Left renal cortex interstitium (tissue), 4 donors: Measurements from ENCODE around the gene KRTAP5-3. TPM values are rescaled to one million over a fixed set of nuclear protein-coding genes. Genes with fewer than 3 reads are reported as not detected.
"Not testable (repeated sequence)": the region's sequence is repeated elsewhere in the genome, so short reads cannot be mapped to it uniquely, and the experiment has no call there.

Experiments used
- DNase-seq, 4 donors: peaks; one replicate each; pipeline ENCODE4 v3.0.0-alpha.2; 2013; ENCODE audit warnings: low read depth in 4 of 4, low spot score in 2 of 4, missing footprints in 1 of 4
- polyA plus RNA-seq, 4 donors: library from polyadenylated mRNA; unstranded; fragments of 120-200 nt; gene quantifications; one replicate each; pipeline ENCODE4 v1.2.1, GENCODE V29; 2013; ENCODE audit not compliant: insufficient read length in 4 of 4

Gene KRTAP5-3, protein sequence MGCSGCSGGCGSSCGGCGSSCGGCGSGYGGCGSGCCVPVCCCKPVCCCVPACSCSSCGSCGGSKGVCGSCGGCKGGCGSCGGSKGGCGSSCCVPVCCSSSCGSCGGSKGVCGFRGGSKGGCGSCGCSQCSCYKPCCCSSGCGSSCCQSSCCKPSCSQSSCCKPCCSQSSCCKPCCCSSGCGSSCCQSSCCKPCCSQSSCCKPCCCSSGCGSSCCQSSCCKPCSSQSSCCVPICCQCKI
- polyA plus RNA-seq = not detected

- DNase-seq = no peak
These were observed at the start of gene KRTAP5-3 for GRCh38 chr11:1608363-1608762. Gene KRTAP5-3 (minus strand): TSS chr11:1608463. CDS start chr11:1608385, 78 bp downstream.

GRCh38 chr11:1656670-1657069 is 48.4 kb upstream of the KRTAP5-3 start:
- DNase-seq = no peak

- DNase-seq = no peak
These were observed 47.8 kb upstream of the KRTAP5-3 start for GRCh38 chr11:1656061-1656441.

DNA sequence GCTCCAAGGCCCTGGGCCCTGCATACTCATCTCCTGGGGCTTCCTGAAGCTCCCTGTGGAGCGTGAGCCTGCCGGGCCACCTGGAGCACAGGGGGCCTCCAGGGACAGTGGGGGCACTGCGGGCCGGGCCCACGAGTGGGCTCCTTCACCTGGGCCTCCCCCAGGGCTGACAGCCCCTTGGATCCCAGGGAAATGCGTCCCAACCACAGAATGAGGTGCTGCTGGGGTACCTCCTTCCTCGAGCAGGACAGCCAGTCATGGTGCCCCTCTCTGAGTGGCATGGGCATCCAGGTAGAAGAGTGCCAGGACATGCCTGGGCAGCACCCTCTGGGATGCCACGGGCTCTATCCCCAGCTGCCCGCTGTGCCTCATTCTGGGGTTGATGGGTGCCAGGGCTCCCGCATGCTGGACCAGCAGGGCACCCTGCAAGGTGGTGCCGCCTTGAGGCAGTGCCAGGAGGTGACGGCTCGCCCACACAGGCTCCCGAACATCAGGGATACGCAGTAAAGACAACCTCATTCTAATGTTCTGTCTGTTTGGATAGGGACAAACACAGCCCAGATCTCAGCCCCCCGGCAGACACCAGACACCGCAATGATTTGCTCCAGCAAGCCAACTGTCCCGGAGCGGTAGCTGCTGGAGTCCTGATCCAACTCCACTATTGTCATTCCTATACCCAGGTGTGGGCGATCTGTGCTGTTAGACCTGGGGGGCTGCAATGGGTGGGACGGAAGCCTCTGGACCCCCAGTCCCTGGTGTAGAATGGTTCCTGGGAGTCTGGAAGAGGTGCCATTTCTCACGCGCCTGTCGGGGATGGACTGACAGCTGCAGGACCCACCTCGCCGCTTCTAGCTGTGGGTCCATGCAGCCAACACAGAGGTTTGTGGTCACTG is 47.2 kb upstream of the KRTAP5-3 start:
- no peak for DNase-seq

DNA sequence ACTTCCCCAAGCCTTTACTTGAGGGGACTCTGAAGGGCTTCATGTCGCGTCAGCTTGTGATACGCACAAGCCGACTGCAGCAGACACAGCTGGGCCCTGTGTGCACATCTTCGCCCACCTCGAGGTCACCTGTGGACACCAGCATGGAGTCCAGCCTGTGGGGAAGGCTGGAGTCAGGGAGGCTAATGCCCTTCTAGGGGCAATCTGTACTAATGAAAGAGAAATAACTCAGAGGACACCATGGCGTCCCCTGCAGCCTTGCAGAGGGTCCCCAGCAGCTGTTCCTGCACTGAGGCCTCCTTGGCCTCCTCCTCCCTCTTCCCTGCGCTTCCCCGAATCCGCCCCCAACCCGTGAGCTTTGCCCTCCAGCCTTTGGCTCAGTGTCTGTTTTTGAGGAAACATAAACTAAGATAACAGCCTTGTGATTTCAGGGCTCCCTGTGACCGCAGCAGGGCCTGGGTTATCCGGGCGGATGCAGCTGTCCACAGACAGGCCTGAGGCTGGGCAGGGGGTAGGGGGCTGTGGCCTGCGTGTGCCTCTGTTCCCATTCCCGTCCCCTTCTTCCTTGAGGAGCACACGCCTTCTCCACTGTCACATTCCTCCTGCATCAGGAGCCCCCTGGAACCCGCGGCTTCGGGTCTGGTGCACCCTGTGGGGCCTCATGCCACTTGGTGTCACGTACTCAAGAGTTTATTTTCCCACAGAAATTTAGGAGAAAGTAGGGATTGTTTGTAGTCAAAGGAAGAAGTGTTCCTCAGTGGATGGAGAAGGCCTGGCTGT is 46.3 kb upstream of the KRTAP5-3 start:
- no peak for DNase-seq

- no peak for DNase-seq
These were observed 45.5 kb upstream of the KRTAP5-3 start for GRCh38 chr11:1653541-1654387.

DNA sequence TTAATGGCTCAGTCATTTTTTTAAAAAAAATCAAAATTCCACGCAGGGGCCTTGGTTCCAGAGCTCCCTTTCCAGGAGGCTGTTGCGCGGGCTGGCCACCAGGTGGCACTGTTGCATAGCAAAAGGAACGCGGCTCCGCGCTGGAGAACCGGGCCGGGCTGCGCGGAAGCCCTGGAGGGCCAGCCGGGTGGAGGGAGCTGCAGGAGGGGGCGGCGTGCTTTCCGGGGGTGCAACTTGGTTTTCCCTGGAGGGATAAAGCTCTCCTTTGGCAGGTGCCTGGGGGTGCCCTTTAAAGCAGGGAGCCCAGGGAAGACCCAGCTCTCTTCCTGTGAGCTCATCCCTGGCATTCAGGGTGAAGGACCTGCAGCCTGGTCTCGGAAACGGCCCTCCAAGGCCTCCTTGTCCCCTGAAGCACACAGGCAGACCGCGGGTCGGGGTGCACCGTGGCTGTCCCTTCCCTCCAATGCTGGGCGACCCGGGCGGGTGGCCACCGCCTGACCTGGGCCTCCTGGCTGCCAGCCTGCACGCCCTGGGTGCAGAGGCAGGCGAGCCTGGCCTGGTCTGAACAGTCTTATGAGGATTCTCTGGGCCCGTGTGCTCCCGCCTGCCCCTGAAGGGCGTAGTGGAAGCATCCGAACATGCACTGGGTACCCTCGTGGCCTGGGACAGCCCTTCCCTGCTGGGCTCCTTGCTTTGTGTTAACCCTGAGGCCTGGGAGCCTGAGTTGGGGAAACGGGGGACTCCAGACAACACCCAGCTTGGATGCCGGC is 44.7 kb upstream of the KRTAP5-3 start:
- DNase-seq = no peak

- DNase-seq = no peak
These were observed 44.1 kb upstream of the KRTAP5-3 start for GRCh38 chr11:1652442-1652770.

GRCh38 chr11:1652026-1652425 is 43.8 kb upstream of the KRTAP5-3 start:
- no peak for DNase-seq

DNA sequence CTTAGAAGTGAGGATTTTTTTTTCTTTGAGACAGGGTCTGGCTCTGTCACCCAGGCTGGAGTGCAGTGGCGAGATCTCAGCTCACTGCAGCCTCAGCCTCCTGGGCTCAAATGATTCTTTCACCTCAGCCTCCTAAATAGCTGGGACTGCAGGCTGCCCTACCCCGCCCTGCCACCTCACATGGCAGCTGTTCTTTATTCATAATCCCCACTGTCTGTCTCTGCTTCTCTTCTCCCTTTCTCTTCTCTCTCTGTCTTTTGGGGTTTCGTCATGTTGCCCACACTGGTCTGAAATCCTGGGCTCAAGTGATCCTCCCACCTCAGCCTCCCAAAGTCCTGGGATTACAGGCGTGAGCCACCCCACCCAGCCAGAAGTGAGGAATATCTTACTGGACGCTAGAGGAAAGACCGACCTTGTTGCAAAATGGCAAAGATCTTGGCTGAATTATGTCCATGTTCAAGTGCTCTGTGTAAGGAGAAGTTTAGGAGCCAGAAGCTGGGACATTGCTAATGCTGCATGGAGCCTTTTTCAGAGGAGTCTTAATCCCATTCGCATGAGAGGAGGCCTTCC is 43.2 kb upstream of the KRTAP5-3 start:
- no peak for DNase-seq

GRCh38 chr11:1650918-1651262 is 42.6 kb upstream of the KRTAP5-3 start:
- DNase-seq = no peak

DNA sequence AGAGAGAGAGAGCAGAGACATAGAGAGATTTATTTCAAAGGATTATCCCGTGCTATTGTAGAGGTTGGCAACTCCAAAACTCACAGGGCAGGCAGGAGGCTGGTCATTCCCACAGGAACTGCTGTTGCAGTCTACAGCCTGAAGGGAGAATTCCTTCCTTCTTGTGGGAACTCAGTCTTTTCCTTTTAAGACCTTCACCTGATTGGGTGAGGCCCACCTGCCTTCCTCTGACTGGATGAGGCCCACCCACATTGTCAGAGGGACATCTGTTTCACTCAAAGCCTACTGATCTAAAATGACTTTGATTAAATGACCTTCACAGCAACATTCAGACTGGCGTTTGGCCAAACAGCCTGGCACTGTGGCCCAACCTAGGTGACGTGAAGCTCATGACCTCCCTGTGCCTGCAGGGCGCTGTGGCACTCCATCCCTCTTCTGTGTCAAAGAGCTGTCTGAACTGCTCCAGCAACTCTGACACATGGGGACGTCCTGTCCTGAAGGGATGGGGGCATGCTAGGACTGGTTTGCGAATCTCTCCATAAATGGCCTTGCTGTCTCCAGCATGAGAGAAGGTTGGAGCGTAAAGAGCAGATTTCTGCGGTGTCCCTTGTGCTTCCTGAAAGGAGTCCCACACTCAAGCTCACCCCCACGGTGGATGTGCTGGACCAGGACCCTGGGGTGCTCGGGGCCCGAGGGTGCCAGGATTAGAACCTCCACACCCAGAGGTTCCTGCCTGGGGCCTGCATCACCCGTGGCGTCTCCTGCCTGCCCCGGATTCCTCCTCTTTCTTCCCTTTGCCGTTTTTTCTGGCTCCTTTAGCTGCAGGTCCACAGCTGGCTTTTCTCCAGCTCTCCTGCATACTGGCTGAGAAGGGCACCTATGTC is 42.0 kb upstream of the KRTAP5-3 start:
- no peak for DNase-seq

- DNase-seq = no peak
These were observed 40.6 kb upstream of the KRTAP5-3 start for GRCh38 chr11:1648653-1649420.

DNA sequence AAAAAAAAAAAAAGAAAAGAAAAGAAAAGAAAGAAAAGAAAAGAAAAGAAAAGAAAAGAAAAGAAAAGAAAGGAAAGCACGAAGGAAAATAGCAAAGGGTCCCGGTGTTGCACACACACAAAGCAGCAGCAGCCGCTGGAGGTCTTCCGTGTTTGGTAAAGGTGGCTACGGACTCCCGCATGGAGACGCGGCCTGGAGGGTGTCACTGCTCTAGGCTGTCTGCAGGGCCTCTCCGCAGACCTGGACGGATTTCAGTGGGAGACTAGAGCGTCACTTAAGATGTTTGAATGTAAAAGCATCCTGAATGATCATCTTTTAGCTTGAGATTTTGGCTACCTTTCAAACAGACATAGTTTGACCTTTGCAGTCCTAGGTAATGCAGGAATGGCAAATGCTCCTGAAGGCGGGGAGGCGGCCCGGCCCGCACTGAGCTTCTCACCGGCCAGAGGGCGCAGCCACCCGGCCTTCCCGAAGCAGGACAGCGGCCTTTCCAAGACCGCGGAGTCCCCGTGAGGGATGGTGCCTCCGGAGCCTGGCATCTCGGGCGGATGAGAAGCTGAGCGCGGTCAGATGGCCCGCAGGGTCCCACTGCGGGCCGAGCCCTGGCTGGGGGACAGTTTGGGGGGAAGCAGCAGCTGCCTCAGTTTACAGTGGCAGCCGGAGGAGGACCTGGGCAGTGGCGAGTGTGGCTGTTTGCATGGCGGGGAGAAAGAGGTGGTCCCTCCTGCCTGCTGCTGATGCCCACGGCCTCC is 39.8 kb upstream of the KRTAP5-3 start:
- DNase-seq = no peak

DNA sequence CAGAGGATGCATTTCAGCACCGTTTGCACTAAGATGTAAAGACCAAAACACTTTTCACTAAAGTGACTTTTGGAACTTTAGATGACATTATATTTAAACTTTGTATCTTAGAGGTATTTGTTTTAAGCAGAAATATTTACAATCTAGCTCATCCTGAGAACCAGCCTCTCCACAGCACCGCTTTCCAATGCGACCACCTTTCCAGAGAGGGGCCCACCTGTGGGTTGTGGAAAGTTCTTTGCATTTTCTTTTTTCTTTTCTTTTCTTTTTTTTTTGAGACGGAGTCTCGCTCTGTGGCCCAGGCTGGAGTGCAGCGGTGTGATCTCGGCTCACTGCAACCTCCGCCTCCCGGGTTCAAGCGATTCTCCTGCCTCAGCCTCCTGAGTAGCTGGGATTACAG is 38.3 kb upstream of the KRTAP5-3 start:
- DNase-seq = not testable (repeated sequence)

- DNase-seq = no peak
These were observed 37.1 kb upstream of the KRTAP5-3 start for GRCh38 chr11:1645357-1645821.
